ENCODE measurements around the gene STAB2. TPM values are rescaled to one million over a fixed set of nuclear protein-coding genes. Genes with fewer than 3 reads are reported as not detected.

STAB2 gene
- polyA plus RNA-seq, 3 donors = not detected

- H3K79me2 ChIP-seq (ENCODE audit: insufficient read depth, low read length) = no peaks in the 10 kb centered on the region
- H3K27ac ChIP-seq (ENCODE audit: low read depth in 1 of 2, low read length in 2 of 2) = no peak overlapping the region
- H3K27ac Mint-ChIP-seq = no peak overlapping the region
- no peaks in the 10 kb centered on the region for H3K9me3 ChIP-seq (replicated peaks in 1 of 2; ENCODE audit: control insufficient read depth in 1 of 2, insufficient read depth in 1 of 2, low read length in 2 of 2)
- no peaks in the 10 kb centered on the region for H3K36me3 ChIP-seq (replicated peaks in 1 of 2; ENCODE audit: control insufficient read depth in 1 of 2, insufficient read depth in 2 of 2, low read length in 2 of 2)
- WGBS (ENCODE audit: insufficient coverage) = 83% methylated on average over 2 of the region's 4 CpGs
- H3K9me3 Mint-ChIP-seq = peaks cover 0 to 6% (median 1%) of the 10 kb centered on the region in 7 donors
- no peak overlapping the region for H3K9ac ChIP-seq (ENCODE audit: insufficient read depth, low read length, poor library complexity, severe bottlenecking)
- no peaks in the 10 kb centered on the region for H3K4me1 ChIP-seq (ENCODE audit: control insufficient read depth in 1 of 2, insufficient read depth in 2 of 2, low read length in 2 of 2)
- H2AFZ ChIP-seq (ENCODE audit: insufficient read depth, low read depth, low read length, poor library complexity, severe bottlenecking) = no peak overlapping the region
- DNase-seq = no peak
- no peaks in the 10 kb centered on the region for H3K4me1 Mint-ChIP-seq
- no peak overlapping the region for H3K4me3 Mint-ChIP-seq
- intact Hi-C loops (cut with micrococcal nuclease) = no loop called here
- no peaks in the 10 kb centered on the region for H3K36me3 Mint-ChIP-seq
- no peak overlapping the region for H3K4me2 ChIP-seq (replicated peaks; ENCODE audit: extremely low read depth, low read length, poor library complexity, severe bottlenecking)
- H3K27me3 Mint-ChIP-seq (ENCODE audit: low read depth in 3 of 3) = peaks cover 2 to 4% (median 3%) of the 10 kb centered on the region in 3 donors
- peaks cover 0 to 2% of the 10 kb centered on the region in 2 donors for H3K27me3 ChIP-seq (ENCODE audit: control insufficient read depth in 2 of 2, insufficient read depth in 2 of 2, low read length in 2 of 2)
- no peak overlapping the region for H3K4me3 ChIP-seq (replicated peaks in 1 of 3; ENCODE audit: low read depth in 2 of 3, low read length in 3 of 3)
- no peak for TF ChIP-seq CTCF (IDR thresholded peaks at IDR 0.05)
- no peaks in the 10 kb centered on the region for H4K20me1 ChIP-seq (ENCODE audit: insufficient read depth, low read length)
Measured at GRCh38 chr12:103640831-103641230, 53.8 kb downstream of the STAB2 start.

GRCh38 chr12:103642240-103642864 is 55.3 kb downstream of the STAB2 start:
- WGBS (ENCODE audit: insufficient coverage) = 100% methylated on average over 1 of the region's 3 CpGs
- TF ChIP-seq CTCF (IDR thresholded peaks at IDR 0.05) = no peak

More at GRCh38 chr12:103642240-103642864, 55.3 kb downstream of the STAB2 start:
- H3K27me3 Mint-ChIP-seq (ENCODE audit: low read depth in 3 of 3) = peaks cover 2 to 10% (median 4%) of the 10 kb centered on the region in 3 donors
- H3K4me3 Mint-ChIP-seq = no peak overlapping the region
- Histone ChIP-seq H3K27me3 (ENCODE audit: control insufficient read depth in 2 of 2, insufficient read depth in 2 of 2, low read length in 2 of 2) (peaks cover 0 to 2% of the 10 kb centered on the region in 2 donors), H3K79me2 (ENCODE audit: insufficient read depth, low read length) (no peaks in the 10 kb centered on the region), H3K9ac (ENCODE audit: insufficient read depth, low read length, poor library complexity, severe bottlenecking) (no peak overlapping the region), H3K4me3 (replicated peaks in 1 of 3; ENCODE audit: low read depth in 2 of 3, low read length in 3 of 3) (no peak overlapping the region), H3K4me2 (replicated peaks; ENCODE audit: extremely low read depth, low read length, poor library complexity, severe bottlenecking) (no peak overlapping the region), H3K27ac (ENCODE audit: low read depth in 1 of 2, low read length in 2 of 2) (no peak overlapping the region), H2AFZ (ENCODE audit: insufficient read depth, low read depth, low read length, poor library complexity, severe bottlenecking) (no peak overlapping the region), H3K4me1 (ENCODE audit: control insufficient read depth in 1 of 2, insufficient read depth in 2 of 2, low read length in 2 of 2) (no peaks in the 10 kb centered on the region), H3K9me3 (replicated peaks in 1 of 2; ENCODE audit: control insufficient read depth in 1 of 2, insufficient read depth in 1 of 2, low read length in 2 of 2) (no peaks in the 10 kb centered on the region), H3K36me3 (replicated peaks in 1 of 2; ENCODE audit: control insufficient read depth in 1 of 2, insufficient read depth in 2 of 2, low read length in 2 of 2) (no peaks in the 10 kb centered on the region), H4K20me1 (ENCODE audit: insufficient read depth, low read length) (no peaks in the 10 kb centered on the region)
- H3K9me3 Mint-ChIP-seq = peaks cover 0 to 6% (median 1%) of the 10 kb centered on the region in 7 donors
- intact Hi-C loops (cut with micrococcal nuclease) = no loop called here
- no peak overlapping the region for H3K27ac Mint-ChIP-seq
- no peaks in the 10 kb centered on the region for H3K4me1 Mint-ChIP-seq
- no peaks in the 10 kb centered on the region for H3K36me3 Mint-ChIP-seq
- DNase-seq = no peak

Data from CD14-positive monocyte (primary cell).